Activated CD8-positive, alpha-beta memory T cell treated with anti-CD3 and anti-CD28 coated beads, Interleukin-2, amount 50 U/mL, for 1 hour (primary cell): Measurements from ENCODE around the gene IQGAP1.
"Not testable (repeated sequence)": the region's sequence is repeated elsewhere in the genome, so short reads cannot be mapped to it uniquely, and the experiment has no call there.

ENCODE experiments used
- DNase-seq: peaks from one replicate; pipeline ENCODE4 v3.0.0-alpha.2; 2020; ENCODE audit errors: extremely low read depth

IQGAP1 gene

GRCh38 chr15:90481023-90481422 lies 93.0 kb downstream of the IQGAP1 start:
- no peak for DNase-seq

GRCh38 chr15:90482124-90483011 lies 94.3 kb downstream of the IQGAP1 start:
- peak; percentile 12 for DNase-seq

DNA sequence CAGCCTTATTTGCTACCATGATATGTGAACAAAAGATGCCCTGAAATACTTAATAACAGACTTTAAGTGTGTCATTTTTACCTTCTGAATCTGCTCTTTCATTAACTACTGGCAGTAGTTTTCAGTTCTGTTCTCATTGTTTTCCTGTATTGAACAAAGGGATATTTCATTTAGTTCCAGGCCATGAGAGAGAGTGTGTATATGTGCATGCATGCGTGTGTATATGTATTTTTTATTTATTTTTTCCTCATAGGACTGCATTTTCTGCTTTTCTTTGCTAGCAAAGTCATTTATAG lies 94.9 kb downstream of the IQGAP1 start:
- DNase-seq: no peak

GRCh38 chr15:90483637-90484036 lies 95.6 kb downstream of the IQGAP1 start:
- no peak for DNase-seq

GRCh38 chr15:90487186-90487585 lies 99.1 kb downstream of the IQGAP1 start:
- DNase-seq: no peak

GRCh38 chr15:90489514-90489913 lies 101.5 kb downstream of the IQGAP1 start:
- no peak for DNase-seq

DNA sequence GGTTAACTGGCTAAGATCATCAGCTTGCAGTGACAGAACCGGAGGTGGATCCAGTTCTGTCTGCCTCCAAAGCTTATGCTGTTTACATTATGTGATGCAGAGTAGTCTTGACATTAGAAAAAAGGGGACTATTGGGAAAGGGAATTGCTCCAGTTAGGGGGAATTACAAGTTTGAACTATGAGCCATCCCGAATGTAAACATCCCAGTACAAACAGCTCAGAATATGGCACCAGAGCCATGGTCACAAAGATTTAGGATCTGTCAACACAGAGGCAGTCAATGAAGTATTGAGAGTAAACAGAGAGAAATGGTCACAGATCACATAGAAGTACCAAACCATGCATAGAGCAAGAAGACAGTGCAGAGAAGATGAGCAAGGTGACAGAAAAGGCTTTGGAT lies 101.9 kb downstream of the IQGAP1 start:
- no peak for DNase-seq

GRCh38 chr15:90493647-90494046 lies 105.6 kb downstream of the IQGAP1 start:
- no peak for DNase-seq

DNA sequence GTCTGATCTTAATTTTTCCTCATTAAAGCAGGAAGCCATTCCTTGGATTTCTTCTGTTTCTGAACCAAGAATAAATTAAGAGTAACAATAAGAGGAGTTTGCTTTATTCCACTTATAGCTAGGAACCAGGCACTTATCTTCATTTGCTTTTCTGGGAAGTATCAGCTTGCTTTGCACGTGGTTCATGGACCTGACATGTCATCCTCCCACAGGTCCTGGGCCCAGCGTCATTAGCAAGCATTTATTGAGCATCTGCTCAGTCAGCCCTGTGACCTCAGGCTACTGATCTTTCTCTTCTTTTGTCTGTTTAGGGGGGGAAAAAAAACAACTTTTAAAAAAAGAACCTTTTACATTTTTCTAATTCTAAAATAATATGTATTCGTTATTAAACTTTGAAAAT lies 107.0 kb downstream of the IQGAP1 start:
- DNase-seq: no peak

GRCh38 chr15:90496791-90497190 lies 108.7 kb downstream of the IQGAP1 start:
- no peak for DNase-seq

GRCh38 chr15:90497376-90497775 lies 109.3 kb downstream of the IQGAP1 start:
- no peak for DNase-seq

- DNase-seq: no peak
Observed at GRCh38 chr15:90497912-90498311, 109.9 kb downstream of the IQGAP1 start.

- no peak for DNase-seq
Observed at GRCh38 chr15:90500171-90500570, 112.1 kb downstream of the IQGAP1 start.

DNA sequence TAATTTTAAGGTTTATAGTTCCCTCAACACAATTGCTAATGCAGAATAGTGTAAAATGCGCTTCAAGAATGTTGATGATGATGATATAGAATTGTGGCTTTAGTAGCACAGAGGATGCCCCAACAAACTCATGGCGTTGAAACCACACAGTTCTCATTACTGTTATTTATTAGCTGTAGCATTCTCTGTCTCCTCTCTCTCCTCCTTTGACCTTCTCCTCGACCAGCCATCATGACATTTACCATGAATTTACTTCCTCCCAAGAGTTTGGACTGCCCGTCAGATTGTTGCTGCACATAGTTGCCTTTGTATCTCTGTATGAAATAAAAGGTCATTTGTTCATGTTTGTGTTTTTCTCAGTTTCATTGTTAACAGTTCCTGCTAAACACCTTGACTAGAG lies 113.9 kb downstream of the IQGAP1 start:
- no peak for DNase-seq

DNA sequence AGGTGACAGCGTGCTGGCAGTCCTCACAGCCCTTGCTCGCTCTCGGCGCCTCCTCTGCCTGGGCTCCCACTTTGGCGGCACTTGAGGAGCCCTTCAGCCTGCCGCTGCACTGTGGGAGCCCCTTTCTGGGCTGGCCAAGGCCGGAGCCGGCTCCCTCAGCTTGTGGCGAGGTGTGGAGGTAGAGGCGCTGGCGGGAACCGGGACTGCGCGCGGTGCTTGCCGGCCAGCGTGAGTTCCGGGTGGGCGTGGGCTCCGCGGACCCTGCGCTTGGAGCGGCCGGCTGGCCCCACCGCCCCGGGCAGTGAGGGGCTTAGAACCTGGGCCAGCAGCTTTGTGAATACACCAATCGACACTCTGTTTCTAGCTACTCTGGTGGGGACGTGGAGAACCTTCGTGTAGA lies 122.7 kb downstream of the IQGAP1 start:
- DNase-seq: not testable (repeated sequence)

DNA sequence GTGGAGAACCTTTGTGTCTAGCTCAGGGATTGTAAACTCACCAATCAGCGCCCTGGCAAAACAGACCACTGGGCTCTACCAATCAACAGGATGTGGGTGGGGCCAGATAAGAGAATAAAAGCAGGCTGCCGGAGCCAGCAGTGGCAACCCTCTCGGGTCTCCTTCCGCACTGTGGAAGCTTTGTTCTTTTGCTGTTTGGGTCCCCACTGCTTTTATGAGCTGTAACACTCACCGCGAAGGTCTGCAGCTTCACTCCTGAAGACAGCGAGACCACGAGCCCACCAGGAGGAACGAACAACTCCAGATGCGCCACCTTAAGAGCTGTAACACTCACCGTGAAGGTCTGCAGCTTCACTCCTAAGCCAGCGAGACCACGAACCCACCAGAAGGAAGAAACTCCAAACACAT lies 123.2 kb downstream of the IQGAP1 start:
- DNase-seq: not testable (repeated sequence)

GRCh38 chr15:90512276-90512675 lies 124.2 kb downstream of the IQGAP1 start:
- DNase-seq: no peak

DNA sequence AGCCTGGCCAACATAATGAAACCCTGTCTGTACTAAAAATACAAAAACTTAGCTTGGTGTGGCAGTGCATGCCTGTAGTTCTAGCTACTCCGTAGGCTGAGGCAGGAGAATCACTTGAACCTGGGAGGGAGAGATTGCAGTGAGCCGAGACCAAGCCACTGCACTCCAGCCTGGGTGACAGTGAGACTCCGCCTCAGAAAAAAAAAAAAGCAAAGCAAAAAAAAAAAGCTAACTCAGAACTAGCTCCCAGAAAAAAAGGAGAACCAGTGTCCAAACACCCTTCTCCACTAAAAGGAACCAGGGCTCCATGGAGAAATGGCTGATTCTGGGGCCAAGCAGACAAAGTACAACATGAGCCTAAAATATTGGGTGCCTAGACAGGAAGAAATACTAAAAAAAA lies 124.9 kb downstream of the IQGAP1 start:
- DNase-seq: no peak

DNA sequence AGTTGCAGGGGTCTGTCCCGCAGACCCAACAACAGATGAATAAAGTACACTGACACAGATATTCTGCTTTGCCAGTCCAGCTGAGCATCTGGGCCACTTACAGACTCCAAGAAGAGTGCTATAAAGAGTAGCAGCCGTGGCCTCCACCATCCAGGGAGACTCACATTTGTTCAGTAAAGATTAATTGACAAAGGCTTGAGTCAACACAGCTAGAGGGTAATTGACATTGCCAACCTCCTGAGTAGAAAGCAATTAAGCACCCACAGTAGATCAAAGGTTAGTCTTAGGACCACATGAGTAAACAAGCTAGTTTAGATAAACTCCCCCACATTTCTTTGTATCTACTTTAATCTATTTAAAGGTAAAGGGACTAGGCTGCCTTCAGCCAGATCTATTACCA lies 125.4 kb downstream of the IQGAP1 start:
- no peak for DNase-seq

GRCh38 chr15:90513893-90514292 lies 125.9 kb downstream of the IQGAP1 start:
- DNase-seq: not testable (repeated sequence)

DNA sequence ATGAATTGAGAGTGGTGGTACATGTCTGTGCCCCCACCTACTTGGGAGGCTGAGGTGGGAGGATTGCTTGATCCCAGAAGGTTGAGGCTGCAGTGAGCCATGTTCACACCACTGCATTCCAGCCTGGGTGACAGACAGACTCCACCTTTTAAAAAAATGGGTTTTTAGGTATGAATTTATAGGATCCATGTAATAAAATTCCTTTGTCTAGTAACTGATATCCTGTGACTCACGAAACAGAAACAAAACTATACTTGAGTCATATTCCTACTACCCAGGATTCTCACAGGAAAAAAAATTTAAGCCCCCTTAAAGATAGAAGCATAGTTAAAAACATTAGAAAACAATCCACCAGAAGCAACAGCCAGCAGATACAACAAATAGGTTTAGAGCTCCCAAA lies 131.6 kb downstream of the IQGAP1 start:
- DNase-seq: no peak

- no peak for DNase-seq
Observed at GRCh38 chr15:90520365-90520764, 132.3 kb downstream of the IQGAP1 start.

- no peak for DNase-seq
Observed at GRCh38 chr15:90523373-90523772, 135.3 kb downstream of the IQGAP1 start.
